ENCODE data around the gene CORO7. TPM values are rescaled to one million over a fixed set of nuclear protein-coding genes. Genes with fewer than 3 reads are reported as not detected.

CORO7 gene
- total and polyA plus RNA-seq, 9 of the 15 experiments (the other 6 are each of a cell fraction or from before 2014, with no cell fraction given) = 0.45 to 77.2 (median 18.7) TPM

- DNase-seq (ENCODE audit: extremely low read depth in 1 of 4, low spot score in 3 of 4) (no peak), ATAC-seq (no peak), FAIRE-seq (no peak)
- Histone ChIP-seq H3K9me3 (replicated peaks; ENCODE audit: control insufficient read depth, insufficient read depth, low read depth, low read length) (peaks cover 9% of the 10 kb centered on the region; the same call in 1 of the 2 replicates), H3K4me2 (ENCODE audit: insufficient read depth, low read length) (0 out of 2 replicates have a peak overlapping the region, but pooled peaks have one; percentile 60), H3K9ac (ENCODE audit: insufficient read depth in 1 of 2, low read depth in 2 of 2, low read length in 2 of 2) (peak overlapping the region; percentile 38 to 49; a peak in 2 of 4 replicates), H3K4me1 (replicated peaks in 1 of 2; ENCODE audit: control insufficient read depth in 2 of 2, insufficient read depth in 2 of 2, low read length in 2 of 2) (peaks cover 22 to 38% of the 10 kb centered on the region in 2 experiments; a peak in 4 of 5 replicates), H3K79me2 (ENCODE audit: control insufficient read depth, insufficient read depth, low read length) (peaks cover 66% of the 10 kb centered on the region), H2AFZ (ENCODE audit: low read depth, low read length) (no peak overlapping the region), H3K4me3 (peak overlapping the region; percentile 97; the same call in 1 of the 2 replicates), H3K9me1 (ENCODE audit: control insufficient read depth, insufficient read depth, low read length) (no peaks in the 10 kb centered on the region), H4K20me1 (replicated peaks; ENCODE audit: control insufficient read depth, insufficient read depth, low read length) (peaks cover 11% of the 10 kb centered on the region; the same call in 1 of the 2 replicates), H3K27ac (ENCODE audit: extremely low read depth, low read depth, low read length) (peak overlapping the region; percentile 97; the same call in 1 of the 3 replicates), H3K27me3 (ENCODE audit: control insufficient read depth in 2 of 2, insufficient read depth in 2 of 2, low read length in 2 of 2) (no peaks in the 10 kb centered on the region), H3K36me3 (ENCODE audit: control insufficient read depth, insufficient read depth, low read length) (peaks cover 47% of the 10 kb centered on the region; the same call in 2 of the 3 replicates)
- 93% methylated on average over 5 of the region's 5 CpGs for WGBS (ENCODE audit: insufficient coverage, low coverage, missing lambda C conversion rate)
- POLR2A ChIA-PET = interaction anchor here (0.7 to 1.4 kb wide), 2 partner anchors 10 to 78 kb away, joined by 3 to 4 read pairs; no protein-coding TSS in a partner anchor
- no TSS peak for BruUV-seq (replicated peaks)
- intact Hi-C loops (cut with micrococcal nuclease) (no loop called here), in situ Hi-C loops (cut with MboI) (loop anchor here (5.0 kb wide), 1 partner anchor 77 kb away; the partner anchor contains the start of gene TFAP4)
- CTCF ChIA-PET (ENCODE audit: low intra/inter-chr PET ratio) = no interaction called here
- TF ChIP-seq GTF2A2 (tag; IDR thresholded peaks at IDR 0.05) = no peak
- no peak for TF ChIP-seq ZNF584 (CRISPR knock-in tag; IDR thresholded peaks at IDR 0.05; ENCODE audit: low read depth)
- TF ChIP-seq TEAD4 (IDR thresholded peaks at IDR 0.05; ENCODE audit: low read length) = no peak
- TF ChIP-seq TEAD4 (CRISPR knock-in tag; IDR thresholded peaks at IDR 0.05; ENCODE audit: borderline replicate concordance) = no peak
- no peak for TF ChIP-seq PATZ1 (CRISPR knock-in tag; IDR thresholded peaks at IDR 0.05; ENCODE audit: borderline replicate concordance)
- TF ChIP-seq GTF3C2 (IDR thresholded peaks at IDR 0.05; ENCODE audit: borderline replicate concordance, extremely low read depth, insufficient read length) = no peak
- no peak for TF ChIP-seq ZNF184 (CRISPR knock-in tag; IDR thresholded peaks at IDR 0.05)
- TF ChIP-seq DNMT1 (IDR thresholded peaks at IDR 0.05) = no peak
- no peak for TF ChIP-seq HNRNPLL (IDR thresholded peaks at IDR 0.05; ENCODE audit: low read depth, low read length, poor library complexity, severe bottlenecking)
- no peak for TF ChIP-seq MYBL2 (IDR thresholded peaks at IDR 0.05; ENCODE audit: low read depth)
- no peak for TF ChIP-seq MYBL2 (CRISPR knock-in tag; IDR thresholded peaks at IDR 0.05; ENCODE audit: borderline replicate concordance)
- no peak for TF ChIP-seq CTCFL (IDR thresholded peaks at IDR 0.05; ENCODE audit: borderline replicate concordance, insufficient read depth, low read depth, low read length, poor library complexity, severe bottlenecking)
- no peak for TF ChIP-seq NFE2L1 (tag; IDR thresholded peaks at IDR 0.05; ENCODE audit: borderline replicate concordance, low read depth)
- no peak for TF ChIP-seq GATAD2A (IDR thresholded peaks at IDR 0.05)
- no peak for TF ChIP-seq MTA2 (IDR thresholded peaks at IDR 0.05; ENCODE audit: low read depth)
- no peak for TF ChIP-seq ZSCAN29 (IDR thresholded peaks at IDR 0.05)
Observed at GRCh38 chr16:4349332-4349731, 67.1 kb downstream of the CORO7 start.

All from K562 (cell line).